GM21717 (cell line): ENCODE measurements around the gene MACROD2.

Experiments used
- ATAC-seq: cut with Tn5 transposase; IDR thresholded peaks from one replicate; pipeline ENCODE4 v1.9.1; 2021; ENCODE audit warnings: mild to moderate bottlenecking, moderate library complexity; ENCODE audit not compliant: unreplicated experiment

The MACROD2 gene

DNA sequence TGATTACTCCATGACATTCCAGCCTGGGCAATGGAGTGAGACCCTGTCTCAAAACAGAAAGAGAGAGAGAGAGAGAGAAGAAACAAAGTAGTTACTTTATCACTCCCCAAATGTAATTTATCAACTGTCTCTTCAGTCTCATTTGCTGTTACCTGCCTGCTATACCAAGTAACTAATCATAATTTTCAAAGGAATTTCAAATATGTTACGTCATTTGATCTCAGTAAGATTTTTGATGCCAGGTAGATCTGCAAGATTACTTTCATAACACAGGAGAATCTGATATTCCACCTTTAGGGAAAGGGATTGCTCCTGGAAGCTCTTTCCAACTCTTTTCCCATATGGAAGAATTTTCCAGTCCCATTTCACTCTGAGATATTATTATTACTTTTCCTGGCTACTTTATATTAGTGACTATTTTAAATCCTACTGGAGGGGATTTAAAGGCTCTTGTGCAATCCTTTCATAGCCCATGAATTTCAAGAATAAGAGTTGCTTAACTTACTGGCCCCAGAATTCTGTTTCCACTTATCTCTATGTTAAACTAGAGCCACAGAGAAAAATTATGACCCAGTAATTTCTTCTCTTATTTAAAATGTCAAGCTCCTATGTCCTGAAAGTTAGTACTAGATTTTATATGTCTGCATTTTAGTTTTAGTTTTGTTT lies 732.3 kb downstream of the MACROD2 start:
- no peak for ATAC-seq

DNA sequence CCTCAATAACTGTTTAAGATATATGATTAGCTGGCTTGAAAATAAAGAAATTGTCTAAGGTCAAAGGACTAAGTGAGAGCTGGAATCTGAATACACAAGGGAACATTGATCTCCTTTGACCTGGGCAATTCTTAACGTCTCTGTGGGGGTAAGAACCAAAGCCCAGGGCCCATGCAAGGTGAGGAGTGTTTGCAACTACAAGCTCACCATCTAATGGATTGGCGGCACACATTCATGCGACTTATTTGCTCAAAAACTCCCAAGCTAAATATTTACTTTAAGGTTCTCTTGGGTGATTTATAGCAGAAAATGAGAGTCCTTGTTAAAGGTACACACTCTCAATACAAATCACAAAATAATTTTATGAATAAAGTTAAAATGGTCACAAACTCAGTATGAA lies 734.1 kb downstream of the MACROD2 start:
- no peak for ATAC-seq

DNA sequence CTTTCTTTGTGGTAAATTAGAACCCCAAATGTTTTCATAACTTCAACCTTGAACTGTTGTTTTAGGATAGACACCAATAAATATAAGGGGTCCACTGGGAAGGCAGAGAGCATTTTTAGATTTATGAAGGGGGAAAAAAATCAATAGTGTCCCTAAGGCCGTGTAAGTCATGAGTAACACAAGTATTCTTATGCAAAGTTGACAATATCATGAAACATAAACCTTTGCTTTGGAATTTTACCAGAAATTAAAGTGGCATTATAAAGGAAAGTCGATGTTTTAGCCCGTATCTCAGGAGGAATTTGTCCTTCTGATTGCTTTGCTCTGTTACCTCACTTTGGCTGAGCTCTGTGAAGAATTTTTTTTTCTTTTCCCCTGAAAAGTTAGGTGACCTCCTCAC lies 737.0 kb downstream of the MACROD2 start:
- no peak for ATAC-seq

DNA sequence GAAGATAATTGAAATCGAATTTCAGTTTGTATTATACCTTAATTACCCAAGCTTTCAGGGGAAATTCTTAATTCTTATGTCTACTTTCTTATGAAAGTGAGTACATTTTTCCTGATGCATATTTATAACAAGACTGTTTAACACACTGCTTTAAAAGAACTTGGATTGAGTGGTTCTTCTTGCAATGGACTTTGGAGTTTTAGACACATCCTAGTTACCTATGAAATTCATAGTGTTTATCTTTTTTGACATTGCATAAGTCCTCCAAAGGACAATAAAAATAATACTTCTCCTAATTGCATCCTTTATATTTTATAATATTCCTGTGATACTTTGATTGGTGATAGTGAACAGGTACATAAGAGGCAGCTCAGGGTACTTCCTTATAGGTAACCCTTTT lies 737.7 kb downstream of the MACROD2 start:
- ATAC-seq, result no peak

DNA sequence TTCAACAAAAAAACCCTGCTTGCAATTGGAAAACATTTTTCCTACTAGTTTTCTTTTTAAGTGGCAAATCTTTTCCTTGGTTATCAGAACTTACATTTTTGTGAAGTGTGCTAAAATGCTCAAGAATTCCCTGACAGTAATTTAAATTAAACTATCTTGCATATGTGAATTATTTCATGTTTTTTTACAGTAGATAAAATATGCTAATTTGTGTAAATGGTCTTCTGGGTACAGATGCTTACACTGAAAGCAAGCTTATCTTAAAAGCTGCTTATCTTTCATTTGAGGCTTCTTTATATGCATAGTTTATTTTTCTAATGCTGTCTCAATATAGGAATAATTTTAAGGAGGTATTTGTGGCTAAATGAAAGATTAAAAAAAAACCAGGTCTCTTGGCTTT lies 745.1 kb downstream of the MACROD2 start:
- no peak for ATAC-seq

DNA sequence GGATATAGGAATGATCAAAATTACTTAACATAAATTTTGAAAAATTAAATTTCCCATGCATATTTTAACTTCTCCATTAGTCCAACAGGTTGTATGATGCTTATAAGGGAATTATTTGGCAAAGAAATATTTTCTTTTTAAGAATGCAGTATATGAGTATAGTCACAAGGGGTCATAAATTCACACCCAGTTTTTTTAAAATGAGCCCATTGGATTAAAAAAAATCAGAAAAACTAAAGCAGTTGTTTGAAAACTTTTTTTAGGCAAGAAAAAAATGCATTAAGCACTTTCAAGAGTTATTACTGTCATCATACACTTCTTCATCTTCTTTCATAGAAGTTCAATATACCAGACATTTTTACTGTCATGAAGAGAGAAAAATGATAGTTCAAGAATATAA lies 746.3 kb downstream of the MACROD2 start:
- no peak for ATAC-seq

DNA sequence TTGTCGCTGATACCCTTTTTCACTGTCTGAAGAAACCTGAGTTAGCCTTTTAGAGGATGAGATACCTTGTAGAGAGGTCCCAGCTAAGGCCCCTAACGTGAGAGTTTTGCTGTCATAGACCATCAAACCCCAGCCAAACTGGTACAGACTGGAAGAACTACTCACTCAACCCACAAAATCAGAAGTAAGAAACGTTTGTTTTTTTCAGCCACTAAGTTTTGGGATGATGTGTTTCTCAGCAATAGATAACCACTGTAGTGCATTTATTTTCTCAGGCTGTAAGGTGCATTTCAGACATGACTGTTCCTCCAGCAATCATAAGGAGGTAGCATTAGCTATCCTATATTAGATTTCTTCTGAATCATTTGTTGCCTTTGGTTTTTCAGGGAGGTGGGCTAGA lies 749.4 kb downstream of the MACROD2 start:
- peak; percentile 58 for ATAC-seq

DNA sequence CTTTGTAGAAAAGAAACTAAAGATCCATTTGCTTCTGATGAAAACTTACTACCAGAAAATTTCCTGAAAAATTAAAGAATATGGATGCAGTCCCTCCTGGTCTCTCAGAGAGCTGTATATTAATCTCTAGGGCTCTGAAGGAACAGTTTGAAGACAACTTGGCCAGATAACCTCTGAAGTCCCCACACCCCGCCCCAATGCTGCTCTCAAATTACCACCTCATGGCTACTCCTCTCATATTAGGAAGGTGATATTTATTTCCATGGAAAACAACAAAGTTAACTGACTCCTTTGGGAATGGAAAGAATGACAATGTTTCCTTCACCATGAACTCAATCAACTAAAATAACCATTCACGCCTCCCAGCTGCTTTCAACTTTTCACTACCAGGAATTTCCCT lies 750.5 kb downstream of the MACROD2 start:
- ATAC-seq, result no peak

DNA sequence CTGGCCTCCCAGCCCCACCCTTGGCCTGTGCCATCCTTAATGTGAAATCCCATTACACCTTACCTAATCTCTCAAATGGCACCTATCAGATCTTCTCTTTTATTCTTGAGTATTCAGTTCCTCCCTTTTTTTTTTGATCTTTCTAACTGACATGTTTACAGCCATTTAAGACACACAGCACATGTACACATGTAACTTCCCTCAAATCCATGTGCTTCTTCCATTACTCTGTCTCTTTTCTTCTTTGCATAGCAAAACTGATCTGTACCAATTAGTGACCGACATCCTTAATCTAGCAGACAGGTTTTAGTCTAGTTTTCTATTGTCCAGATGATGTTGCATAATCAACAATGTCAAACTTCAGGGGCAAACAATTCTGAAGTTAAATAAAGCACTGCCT lies 755.9 kb downstream of the MACROD2 start:
- no peak for ATAC-seq

DNA sequence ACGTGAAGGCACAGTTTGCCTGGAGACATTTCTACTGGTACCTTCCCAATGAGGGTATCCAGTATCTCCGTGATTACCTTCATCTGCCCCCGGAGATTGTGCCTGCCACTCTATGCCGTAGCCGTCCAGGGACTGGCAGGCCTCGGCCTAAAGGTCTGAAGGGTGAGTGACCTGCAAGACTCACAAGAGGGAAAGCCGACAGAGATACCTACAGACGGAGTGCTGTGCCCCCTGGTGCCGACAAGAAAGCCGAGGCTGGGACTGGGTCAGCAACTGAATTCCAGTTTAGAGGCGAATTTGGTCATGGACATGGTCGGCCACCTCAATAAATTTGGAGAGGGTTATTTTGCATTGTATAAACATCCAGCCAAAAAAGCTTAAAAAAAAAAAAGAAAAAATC lies 762.4 kb downstream of the MACROD2 start:
- ATAC-seq, result no peak

DNA sequence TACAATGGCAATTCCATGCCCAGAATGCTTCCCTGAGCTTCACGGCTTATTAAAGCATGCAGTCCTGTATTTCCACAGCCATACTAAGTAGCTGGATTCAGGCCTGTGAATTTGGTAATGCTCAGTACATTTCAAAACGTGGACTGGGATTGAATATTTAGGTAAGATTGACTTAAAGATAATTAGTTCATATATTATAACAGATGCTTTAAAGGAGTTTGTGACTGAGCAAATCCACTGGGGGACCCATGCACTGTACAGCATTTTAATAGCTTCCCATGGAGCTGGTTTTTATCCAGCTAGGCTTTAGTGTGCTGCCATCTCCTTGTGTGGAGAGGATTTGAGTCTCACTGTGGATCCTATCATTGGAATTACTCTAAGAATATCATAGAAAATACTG lies 763.0 kb downstream of the MACROD2 start:
- no peak for ATAC-seq

DNA sequence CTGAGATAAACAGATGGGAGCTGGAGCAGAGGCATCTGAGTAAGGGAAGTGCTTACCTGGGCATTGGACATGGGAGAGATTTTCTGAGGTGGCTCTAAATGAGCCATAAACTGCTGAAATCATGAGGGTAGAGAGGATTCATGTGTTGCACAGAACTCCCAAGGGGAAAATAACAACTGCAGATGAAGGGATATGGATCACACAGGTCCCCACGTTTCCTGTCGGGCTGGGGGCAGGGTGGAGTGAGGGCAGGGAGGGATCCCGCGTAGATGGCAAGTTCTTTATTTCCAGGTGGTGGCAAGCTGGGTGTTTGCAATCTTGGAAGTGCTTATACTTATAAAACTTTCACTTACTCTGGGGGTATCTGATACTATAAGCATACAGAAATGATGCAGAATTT lies 764.7 kb downstream of the MACROD2 start:
- no peak for ATAC-seq

DNA sequence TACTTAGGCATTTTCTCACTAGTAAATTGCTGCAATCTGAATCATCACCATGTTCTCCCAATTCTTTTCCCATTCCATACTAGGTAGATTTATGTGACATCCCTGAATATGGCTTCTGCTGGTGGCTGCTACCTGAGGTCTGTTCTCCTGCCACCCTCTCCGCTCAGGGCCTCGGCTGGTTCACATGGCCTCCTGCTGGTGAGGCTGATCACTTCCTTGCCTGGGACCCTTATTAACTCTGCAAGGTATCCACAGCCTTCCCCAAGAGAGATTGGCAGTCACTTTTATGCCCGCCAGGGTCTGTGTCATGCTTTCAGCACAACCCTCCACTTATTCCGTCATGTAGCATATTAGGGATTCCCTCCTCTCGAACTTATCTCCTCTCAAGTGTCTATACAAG lies 766.6 kb downstream of the MACROD2 start:
- ATAC-seq, result no peak

DNA sequence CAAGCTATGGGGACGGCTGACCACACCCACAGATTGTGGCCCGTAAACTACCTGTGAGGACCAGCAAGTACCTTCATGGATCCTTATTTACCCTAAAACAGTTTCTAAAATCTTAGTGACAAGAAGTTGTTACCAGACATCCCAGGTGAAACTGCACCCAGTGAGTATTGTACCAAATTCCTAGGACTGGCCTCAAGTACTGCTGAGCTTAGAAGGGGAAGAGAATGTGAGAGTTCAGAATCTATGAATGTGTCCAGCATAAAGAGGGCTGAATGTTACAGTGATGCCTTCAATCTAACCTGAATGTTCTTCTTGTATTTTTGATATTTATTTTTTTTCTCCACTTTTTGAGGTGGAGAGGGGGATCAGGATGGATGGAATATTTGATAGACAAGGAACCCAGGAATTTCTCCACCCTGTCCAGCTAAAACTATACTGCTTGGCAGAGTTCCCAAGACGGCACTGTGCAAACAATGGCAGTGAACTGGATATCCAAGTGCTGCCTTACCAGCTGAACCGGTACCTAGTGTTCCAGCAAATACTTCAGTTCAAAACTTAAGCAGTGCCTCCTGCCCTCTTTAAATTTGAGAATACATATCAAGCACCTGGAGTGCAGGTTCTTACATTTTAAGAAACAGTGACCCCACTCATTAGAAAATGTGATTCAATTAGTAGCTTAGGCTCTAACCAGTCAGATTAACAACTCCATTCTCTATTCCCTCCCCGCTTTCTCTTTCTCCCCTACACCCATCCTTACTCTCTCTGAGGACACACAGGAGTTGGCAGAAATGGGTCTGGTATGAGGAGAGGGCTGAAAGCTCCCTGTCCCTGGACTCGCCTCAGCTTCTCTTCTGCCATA lies 769.4 kb downstream of the MACROD2 start:
- ATAC-seq, result no peak

DNA sequence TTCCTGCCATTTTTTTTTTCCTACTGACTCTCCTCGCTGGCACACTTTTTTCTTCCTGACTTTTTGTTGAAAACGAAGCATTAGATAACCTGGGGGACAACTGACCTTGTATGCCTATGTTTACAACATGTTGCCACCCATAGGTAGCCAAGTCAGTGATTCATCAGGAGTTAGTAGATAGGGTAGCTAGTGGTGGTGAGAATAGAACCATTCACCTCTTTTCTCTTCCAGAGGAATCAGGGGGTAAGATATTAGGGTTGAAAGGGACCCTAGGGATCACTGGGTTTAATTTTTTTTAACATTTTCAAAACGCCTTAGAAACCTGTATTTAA lies 770.0 kb downstream of the MACROD2 start:
- no peak for ATAC-seq

DNA sequence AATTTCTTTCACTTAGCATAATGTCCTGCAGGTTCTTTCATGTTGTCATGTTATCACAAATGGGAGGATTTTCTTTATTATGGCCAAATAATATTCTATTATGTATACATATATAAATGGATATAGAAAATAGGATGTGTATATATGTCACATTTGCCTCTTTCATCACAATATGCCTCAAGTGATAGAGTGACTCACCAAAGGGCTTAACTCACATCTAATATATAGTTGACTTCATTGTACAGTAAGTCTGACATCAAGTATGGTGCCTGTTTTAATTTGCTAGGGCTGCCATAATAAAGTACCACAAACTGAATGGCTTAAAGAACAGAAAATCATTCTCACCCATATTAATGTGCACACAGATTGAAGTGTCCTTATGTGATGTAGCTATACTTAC lies 778.2 kb downstream of the MACROD2 start:
- ATAC-seq, result no peak

DNA sequence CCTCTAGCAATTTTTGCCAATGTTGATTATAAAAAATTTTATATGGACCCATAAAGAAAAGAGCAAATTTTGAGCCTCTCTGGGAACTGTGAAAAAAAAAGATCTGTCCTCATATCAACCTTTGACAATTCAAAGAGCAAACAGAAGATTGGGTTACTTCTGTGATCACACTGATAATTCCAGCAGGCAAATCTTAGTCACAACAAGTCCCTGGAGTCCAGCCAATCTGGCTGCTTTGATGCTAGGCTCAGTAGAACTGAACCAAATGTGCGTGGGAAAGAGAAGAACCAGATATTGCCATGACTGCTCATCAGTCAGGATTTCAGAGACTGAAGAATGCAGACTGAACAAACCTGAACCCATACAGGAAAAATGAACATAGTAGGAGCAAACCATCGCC lies 780.5 kb downstream of the MACROD2 start:
- no peak for ATAC-seq

DNA sequence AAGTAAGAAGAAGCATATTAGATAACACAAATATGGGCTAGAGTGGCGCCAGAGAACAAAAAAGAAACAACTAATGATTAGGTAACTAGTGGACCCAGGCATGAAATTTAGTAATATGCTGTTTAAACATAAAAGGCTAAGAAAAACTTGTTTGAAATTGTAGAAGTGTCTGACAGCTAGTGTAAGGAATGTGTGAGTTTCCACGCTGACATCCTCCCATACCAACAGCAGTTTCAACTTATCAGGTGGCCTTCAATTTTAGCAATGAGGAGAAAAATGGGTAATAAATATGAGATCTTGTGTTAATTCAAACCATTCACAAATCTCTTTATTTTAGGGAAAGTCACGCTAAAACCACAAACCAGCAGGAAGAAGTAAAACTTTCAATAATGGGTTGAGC lies 782.3 kb downstream of the MACROD2 start:
- ATAC-seq, result no peak

DNA sequence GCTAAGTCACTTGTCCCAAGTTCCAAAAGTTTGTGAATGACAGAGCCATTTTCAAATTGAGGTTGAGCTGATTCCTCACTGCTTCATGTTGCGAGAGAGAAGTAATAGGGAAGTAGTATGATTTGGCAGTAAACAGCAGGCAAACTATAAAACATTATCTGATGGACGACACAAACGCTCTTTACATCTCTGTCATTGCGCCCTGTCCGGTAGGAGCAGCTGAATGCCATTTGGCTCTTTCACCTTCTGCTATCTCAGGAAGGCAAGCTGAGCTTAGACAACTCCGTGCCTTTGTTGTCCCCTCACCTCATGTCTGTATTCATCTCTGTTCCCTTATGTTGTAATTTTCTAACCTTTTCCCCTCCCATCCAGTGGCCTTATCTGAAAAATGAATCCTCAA lies 782.8 kb downstream of the MACROD2 start:
- no peak for ATAC-seq

DNA sequence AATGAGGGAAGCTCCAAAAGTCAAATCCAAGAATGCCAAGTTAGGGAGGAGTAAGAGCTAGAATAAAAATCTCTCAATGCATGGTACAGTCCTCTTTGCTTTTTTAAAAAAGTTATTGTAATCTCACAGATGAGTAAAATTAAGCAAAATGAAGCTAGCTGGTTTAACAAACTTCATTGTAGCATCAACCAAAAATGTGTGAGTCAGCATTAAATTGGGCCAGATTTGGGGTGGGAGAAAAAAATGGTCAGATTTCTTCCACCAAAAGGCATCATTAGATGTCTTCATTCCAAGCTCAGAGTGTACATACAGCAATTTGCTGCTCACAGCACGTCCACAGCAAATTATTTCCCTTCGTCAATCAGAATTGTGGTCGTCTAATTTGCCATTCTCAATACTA lies 783.6 kb downstream of the MACROD2 start:
- ATAC-seq, result no peak

DNA sequence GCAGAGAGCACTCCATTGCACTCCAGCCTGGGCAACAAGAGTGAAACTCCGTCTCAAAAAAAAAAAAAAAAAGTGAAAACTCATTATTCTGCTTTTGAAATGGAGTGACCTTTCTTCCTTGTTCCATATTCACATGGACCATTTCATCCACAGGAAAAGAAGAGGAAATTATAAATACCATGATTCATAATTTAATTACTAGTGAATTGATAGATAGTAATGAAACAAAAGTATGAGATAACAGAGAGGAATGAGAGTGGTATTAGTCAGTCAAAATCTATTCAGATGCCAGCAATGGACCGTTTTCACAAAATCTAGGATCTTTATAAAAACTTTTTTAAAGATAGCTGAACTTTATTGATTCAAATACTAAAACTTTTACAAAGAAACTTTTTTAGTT lies 785.2 kb downstream of the MACROD2 start:
- ATAC-seq, result no peak

DNA sequence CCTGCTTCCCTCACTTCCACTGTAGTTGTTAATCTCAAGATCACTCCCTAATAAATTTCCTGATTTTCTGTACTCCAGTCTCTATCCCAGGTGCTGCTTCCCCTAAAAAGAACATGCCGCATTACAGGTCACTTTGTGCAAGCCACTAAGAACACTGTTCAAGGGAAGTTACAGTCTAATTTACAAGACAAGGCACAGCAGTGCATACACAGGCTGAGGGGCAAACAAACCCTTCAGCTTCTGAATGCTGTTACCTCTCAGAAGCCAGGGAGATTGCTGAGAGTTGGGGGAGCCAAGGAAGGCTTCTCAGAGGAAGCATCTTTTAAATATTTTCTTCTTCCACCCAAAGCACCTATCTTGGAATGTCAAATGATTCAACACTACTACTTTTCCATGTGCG lies 787.4 kb downstream of the MACROD2 start:
- no peak for ATAC-seq

DNA sequence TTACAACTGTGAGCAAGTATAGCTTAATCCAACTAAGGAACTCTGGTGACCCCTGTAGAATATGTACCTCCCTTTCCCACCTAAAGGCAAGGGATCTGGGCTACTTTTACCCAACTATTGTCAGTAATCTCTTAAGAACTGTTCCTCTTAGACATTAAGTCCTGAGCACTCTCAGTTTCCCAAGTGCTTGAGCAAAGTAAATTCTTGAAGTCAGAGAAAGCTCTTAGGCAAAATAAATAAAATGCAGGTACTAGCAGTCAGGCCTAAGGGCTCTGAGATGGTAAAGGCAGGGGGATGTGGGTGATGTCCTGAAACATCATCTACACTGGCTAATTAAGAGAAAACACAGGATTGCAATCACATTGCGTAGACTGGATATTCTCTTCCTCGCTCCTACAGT lies 788.5 kb downstream of the MACROD2 start:
- no peak for ATAC-seq
